GM19372 (cell line): Measurements from ENCODE around the gene LMOD1.
"Not testable (repeated sequence)": the region's sequence is repeated elsewhere in the genome, so short reads cannot be mapped to it uniquely, and the experiment has no call there.

Source experiments
- ATAC-seq: cut with Tn5 transposase; IDR thresholded peaks from one replicate; pipeline ENCODE4 v1.9.1; 2021; ENCODE audit warnings: mild to moderate bottlenecking, low read depth, moderate library complexity; ENCODE audit not compliant: unreplicated experiment

The LMOD1 gene

DNA sequence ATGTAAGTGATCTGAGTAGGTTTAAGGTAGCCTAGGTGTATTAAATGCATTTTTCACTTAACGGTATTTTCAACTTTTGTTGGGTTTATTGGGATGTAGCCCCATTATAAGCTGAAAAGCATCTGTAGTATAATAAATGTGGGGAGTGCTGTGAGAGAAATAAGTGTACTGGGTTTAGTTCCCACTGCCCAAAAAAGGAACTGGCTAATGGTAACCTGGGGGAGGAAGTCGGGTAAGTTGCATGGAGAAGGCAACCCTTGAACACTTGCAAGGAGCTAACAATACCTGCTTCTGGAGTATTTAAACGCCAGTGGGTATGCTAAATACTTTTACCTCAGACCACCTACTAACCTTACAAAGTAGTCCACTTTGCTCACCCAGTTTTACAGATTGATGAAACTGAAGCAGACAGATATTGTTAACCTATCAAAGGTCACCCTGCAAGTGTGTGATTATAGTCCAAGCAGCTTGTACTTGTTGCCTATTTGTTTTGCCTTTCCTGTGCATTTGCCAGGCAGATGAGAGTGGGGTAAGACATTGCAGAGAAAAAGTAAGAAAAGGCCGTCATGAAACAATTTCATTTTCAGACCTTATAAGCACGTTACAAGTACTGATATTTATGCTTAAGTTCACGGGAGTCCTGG lies 65.3 kb downstream of the LMOD1 start:
- ATAC-seq = no peak

DNA sequence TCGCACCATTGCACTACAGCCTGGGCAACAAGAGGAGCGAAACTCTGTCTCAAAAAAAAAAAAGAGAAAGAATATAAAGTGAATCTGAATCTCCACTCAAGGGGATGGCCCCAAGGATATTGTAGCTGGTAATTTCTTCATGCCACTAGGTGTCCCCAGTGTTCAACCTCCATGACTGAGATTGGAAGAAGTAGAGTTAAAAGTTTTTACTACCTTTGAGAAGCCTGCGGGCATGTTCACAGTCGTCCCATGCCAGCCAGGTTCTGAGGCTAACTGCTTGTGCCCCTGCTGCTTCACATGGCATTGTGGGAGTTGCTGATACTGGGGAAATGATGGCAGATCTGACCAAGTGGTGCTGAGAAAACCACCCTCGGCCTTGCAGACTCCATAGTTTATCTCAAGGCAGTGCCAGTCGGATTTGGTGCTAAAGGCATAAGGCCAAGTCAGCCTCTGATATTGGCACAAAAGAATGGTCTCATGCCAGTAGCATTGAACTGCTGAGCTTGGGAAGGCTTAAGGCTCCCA lies 68.4 kb downstream of the LMOD1 start:
- ATAC-seq = no peak

- no peak for ATAC-seq
Observed at GRCh38 chr1:201876148-201876818, 70.1 kb downstream of the LMOD1 start.

- ATAC-seq = no peak
Observed at GRCh38 chr1:201874672-201875071, 71.7 kb downstream of the LMOD1 start.

GRCh38 chr1:201870397-201870796 lies 76.0 kb downstream of the LMOD1 start:
- no peak for ATAC-seq

GRCh38 chr1:201861448-201861847 lies 84.9 kb downstream of the LMOD1 start:
- no peak for ATAC-seq

GRCh38 chr1:201859424-201859823 lies 86.9 kb downstream of the LMOD1 start:
- ATAC-seq = no peak

GRCh38 chr1:201856722-201857121 lies 89.6 kb downstream of the LMOD1 start:
- ATAC-seq = not testable (repeated sequence)

DNA sequence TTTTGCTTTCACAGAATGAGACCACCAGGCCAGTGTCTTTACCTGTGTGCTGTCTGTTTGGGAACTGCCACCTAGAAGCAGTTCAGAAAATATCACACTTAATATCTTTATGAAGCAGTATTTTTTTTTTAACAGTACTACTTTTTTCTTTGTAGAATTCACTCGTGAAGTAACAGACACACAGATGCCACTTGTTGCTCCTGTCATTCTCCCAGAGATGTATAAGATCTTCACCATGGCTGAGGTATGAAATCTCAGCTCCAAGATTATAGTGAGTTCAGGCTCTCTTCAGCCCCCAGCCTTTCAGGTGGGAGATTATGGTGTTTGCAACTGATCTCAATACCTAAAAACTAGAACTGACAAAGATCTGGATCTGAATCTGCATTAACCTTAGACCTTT lies 94.4 kb downstream of the LMOD1 start:
- ATAC-seq = no peak

- no peak for ATAC-seq
Observed at GRCh38 chr1:201850053-201850397, 96.3 kb downstream of the LMOD1 start.

GRCh38 chr1:201849372-201850052 lies 96.8 kb downstream of the LMOD1 start:
- ATAC-seq = no peak

DNA sequence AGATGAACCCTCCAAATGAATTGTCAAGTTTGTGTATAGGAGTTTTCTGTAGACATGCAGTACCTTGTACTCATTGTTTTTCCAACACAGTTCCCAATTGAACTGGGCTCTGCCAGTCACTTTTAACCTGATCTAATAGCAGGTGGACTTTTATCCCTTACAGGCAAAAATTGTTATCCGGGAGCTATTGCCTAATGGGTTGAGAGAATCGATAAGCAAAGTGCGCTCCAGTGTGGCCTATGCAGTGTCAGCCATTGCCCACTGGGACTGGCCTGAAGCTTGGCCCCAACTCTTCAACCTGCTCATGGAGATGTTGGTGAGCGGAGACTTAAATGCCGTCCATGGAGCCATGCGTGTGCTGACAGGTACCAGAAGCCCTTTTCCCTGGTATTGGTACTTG lies 98.1 kb downstream of the LMOD1 start:
- ATAC-seq = no peak

- no peak for ATAC-seq
Observed at GRCh38 chr1:201847150-201847549, 99.2 kb downstream of the LMOD1 start.
